GM21825 (cell line): Measurements from ENCODE around the gene SH3YL1.

Source experiments
- ATAC-seq: cut with Tn5 transposase; IDR thresholded peaks from one replicate; pipeline ENCODE4 v1.9.1; 2021; ENCODE audit warnings: mild to moderate bottlenecking, moderate library complexity; ENCODE audit not compliant: unreplicated experiment

The SH3YL1 gene, protein sequence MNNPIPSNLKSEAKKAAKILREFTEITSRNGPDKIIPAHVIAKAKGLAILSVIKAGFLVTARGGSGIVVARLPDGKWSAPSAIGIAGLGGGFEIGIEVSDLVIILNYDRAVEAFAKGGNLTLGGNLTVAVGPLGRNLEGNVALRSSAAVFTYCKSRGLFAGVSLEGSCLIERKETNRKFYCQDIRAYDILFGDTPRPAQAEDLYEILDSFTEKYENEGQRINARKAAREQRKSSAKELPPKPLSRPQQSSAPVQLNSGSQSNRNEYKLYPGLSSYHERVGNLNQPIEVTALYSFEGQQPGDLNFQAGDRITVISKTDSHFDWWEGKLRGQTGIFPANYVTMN

DNA sequence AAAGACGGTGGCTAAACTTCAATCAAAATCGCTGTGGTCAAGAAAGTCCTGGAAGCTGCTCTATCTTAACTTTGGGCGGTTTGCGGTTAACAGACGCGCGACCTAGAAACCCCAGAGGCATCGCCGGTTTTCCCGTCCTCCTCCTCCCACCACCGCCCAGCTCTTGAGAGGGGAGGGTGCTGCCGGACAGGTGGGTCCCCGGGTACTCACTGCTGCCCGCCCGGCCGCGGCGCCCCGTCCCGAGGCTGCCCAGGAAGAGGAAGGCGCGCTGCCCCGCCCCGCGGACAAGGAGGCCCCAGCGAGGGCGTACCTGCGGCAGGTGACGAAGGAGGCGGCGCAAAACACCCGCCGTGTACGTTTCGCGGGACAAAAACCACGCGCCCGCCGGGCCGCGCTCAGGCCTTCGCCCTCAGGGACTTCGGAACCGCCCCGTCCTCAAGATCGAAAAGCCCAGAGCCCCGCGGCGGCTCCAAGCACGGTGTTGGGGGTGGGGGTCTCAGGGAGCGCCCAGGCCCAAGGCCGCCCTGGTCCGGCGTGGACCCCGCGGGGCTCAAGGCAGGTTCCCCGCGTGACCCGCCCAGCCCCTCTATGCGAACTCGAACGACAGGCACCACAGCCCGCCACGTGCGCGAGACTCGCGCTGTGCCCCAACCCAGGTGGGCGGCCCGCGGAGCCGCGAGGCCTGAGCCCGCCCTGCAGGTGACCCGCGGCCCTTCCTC lies at the start of gene SH3YL1:
SH3YL1 (minus strand) TSS at position 259 of the 719 bp plus-strand sequence; CDS start at position 211, 48 bp downstream.
- ATAC-seq: peak; percentile 27

DNA sequence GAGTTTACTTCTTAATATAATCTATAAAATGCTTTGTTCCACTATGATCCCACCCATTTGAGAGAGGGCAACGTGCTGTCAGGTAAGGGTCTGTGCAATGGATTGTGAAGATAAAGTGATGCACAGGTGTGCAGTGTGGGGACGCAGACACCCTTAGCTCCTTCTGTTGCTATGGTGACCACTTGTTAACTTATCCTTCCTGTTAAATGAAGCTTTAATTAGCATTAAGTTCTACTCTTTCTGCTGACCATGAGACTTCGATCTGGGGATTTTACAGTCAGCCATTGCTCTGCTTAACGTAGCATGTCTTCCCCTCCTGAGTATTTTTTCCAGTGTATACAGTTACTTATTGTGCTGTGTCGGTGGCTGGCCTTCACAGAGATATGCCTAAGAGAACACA lies 47.2 kb upstream of the SH3YL1 start:
- no peak for ATAC-seq

DNA sequence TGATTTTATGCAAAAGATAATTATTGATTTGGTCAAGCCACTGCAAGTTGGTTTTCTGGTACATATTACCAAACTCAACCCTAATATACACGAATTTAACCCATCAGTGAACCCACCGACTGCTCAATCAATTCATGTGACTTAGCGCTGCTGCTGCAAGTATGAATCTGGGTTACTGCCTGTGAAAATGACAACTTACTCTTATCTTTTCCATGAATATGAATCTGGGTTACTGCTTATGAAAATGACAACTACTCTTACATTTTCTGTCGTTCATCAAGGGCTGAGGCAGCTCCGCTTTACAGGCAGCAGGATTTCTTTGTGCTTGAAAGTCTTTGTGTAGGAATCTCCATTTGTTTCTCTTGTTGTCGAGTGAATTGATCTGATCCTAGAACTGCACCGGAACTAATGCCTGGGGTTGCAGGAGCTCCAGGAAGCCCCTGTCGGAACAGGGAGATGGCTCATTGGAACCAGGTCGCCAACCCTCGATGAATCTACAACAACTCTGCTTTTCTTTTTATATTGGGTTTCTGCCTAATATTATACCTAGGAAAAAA lies 46.2 kb upstream of the SH3YL1 start:
- no peak for ATAC-seq

DNA sequence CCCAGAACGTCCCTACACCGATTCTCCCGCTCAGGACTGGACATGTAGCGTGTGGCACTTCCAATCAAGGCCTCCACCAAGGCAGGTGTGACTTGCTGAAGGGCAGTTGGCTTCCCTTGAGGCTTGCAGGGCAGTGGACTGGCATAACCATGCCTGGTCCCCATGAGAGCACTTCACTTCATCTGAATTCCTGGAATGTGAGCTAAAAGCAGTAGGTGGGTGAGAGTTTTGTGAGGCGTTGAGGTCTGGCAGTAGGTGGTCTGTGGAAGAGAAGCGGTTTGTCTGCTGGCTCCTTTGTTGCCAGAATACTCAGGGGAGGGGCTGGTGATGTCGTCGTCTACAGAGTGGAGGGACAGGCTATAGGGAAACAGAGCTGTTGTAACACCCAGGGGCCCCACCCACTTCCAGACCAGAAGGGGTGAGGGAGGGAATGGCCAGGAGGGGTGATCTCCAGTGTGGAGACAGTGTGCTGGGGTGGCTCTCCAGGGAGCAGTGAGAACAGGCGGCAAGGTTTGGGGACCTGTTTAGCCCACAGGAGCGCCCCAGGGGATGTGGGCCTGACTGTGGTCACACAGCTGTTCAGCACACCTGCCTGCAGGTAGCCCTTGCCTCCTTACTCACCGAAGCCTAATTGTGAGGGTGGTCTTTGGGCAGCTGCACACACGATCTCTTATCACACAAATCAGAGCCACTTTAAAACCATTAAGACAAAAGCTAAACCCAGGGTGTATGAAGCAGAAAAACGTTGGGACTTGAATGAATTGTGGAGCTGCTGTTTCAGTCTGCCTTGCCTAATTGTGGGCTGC lies 45.5 kb upstream of the SH3YL1 start:
- no peak for ATAC-seq

DNA sequence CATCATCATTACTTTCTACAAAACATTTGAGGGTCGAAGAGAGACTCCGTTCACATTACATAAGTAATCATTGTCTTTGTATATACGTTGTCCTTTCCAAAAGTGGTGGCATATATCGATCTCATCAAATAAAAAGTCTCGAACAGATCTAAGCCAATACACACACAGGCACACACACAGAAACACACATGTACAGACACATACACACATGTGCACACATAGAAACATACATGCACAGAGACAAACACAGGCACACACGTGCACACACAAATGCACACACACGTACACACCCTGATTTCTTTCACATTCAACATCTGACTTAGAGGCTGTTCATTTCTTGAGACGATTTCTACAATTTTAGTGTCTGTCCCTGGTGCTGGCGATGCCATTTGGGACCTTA lies 41.5 kb upstream of the SH3YL1 start:
- ATAC-seq: no peak

DNA sequence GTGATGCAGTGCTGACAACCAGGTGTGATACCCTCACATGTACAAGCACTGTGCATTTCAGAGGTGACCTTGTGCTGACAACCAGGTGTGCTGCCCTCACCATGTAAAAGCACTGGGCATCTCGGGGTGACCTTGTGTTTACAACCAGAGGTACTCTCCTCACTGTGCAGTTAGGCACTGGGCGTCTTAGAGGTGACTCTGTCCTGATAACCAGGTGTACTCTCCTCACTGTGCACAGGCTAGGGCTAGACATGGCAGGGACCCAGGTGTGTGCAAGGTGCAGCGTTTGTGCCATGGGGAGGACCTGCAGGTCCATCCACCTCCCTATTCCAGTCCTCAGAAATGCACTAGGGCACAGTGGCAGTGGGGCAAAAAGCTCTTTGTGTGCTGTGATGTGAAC lies 32.5 kb upstream of the SH3YL1 start:
- no peak for ATAC-seq

DNA sequence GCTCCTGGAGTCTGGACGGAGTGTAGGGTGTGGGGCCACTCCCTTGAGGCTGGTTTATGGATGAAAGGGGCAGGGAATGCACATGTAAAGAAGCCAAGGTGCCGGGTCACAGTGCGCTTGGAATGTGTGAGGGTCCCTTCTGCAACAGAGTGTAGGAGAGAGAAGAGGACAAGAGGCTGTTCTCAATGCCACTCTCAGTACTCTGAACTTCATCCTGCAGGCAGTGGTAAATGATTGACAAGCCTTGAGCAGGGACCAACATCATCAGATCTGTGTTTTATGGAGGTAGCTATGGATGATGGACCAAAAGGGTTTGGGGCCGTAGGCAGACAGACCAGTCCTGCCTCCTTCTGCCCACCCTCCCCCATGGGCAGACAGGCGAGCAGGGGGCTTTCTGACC lies 31.3 kb upstream of the SH3YL1 start:
- no peak for ATAC-seq

DNA sequence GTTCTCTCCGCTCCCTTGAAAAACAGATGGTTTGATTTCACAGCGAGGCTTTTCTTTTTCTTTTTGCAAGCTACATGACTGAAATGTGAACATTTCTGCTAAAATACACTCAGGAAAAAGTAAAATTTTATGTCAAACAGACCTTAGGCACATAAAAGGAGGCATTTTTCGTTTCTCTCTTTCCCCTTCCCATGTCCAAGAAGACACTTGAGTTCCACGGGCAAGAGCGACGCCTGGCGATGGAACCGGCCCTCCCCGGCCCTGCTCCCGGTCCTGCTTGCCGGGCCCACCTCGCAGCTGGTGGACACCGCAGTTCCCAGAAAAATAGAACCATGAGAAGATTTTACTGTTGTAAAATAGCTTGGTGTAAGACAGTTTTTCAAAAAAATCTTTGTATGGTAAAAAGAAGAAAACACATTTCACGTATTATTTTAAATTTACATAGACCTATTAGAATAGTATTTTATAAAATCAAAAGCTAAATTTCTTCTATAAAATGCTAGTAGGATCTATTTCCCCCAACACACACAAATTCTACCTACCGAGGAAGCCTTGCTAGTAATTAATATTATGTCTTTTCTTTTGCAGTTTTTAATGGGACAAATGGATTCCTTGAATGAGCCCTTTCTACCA lies 26.4 kb upstream of the SH3YL1 start:
- no peak for ATAC-seq

DNA sequence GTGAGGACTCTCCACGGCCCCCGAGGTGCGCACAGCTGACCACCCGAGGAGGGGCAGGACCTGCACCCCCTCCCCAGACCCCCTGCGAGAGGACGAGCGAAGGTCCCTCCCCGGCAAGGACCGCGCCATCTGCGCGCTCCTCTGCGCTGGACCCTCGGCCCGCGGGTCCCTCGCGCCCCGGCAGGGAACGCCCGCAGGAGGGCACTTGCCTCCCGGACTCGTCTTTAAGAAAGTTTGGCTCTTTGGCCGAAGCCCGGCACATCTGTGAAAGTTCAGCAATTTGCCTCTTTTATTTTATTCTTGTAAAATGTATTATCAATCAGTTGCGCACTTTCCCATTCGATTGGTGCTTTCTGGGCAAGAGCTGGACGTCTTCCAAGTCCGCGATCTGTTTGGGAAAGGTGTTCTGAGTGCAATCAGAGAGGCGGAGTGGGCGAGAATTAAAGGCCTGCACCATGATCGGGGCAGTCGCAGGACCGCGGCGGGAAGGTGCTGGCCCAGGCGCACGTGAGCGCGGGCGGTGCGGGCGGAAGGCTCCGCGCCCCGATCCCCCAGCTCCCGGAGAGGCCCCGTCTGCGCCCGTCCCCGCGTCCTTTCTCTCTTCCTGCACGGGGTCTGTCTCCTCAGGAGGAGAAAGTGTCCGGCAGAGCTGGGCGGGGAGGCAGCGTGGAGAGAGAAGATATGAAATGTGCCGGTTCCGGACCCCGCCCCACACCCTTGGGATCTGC lies 25.7 kb upstream of the SH3YL1 start:
- ATAC-seq: no peak

DNA sequence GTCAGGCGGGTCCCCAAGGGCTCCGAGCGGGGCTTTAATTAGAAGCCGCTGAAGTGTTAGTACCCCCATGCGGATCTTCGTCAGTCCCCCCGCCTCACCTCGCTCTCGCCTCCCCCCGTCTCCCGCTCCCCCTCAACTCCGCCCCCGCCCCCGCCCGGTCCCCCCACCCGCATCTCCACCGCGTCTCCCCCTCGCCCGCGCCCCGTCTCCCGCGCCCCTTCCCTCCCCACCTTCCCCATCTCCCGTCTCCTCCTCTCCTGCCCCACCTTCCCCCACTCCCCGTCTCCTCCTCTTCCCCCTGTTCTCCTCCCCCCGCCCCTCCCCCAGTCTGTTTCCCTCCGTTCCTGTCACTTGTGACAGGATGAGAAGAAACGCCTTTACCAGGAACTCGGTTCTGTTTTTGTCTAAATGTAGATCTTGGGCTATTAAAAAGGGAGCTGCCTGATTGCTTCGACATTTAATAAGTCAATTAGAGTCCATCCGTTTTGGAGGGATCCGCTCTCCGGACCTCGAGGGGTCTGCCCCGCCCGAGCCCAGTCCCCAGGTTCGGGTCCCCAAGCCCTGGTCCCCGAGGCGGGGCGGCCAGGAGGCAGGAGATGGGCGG lies 25.0 kb upstream of the SH3YL1 start:
- ATAC-seq: no peak

DNA sequence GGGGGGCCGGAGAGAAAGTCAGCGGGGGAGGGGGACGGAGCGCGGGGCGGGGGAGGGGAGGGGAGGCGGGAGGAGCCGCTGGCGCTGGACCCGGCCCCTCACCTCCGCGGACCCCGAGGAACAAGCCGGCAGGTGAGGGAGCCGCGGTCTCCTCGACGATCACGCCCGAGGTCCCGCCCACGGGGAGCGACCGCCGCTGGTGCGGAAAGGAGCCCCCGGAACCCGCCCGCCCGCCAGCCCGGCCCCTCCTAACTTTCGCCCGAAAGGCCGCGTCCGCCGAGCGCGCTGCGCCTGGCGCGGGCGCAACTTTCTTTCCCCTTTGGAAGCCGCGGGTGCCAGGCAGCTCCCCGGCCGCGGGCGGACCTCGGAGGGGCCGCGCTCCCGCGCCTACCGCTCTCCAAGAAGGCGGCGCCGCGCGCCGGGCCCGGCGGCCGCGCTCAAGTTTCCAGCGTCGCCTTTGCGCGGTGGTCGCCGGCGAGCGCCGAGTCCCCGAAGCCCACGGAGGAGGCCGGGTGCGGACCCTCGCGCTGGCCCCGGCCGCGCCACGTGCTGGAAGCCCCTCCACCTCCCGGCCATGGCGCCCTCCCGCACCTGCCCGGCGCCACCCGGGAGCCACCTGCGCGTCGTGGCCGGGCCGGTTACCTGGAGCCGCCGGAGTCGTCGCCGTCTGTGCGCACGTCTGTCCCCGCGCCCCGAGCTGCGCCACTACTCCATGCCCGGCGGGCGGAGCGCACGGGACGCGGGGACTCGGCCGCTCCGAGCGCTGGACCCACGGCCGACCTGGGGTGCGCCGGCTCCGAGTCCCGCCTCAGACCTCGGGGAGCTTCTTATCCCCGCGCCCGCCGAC lies 24.3 kb upstream of the SH3YL1 start, which contains the start of gene ALKAL2:
ALKAL2 (minus strand) TSS at position 181 of the 847 bp plus-strand sequence. CDS start 256 bp downstream, outside the sequence.
- no peak for ATAC-seq

DNA sequence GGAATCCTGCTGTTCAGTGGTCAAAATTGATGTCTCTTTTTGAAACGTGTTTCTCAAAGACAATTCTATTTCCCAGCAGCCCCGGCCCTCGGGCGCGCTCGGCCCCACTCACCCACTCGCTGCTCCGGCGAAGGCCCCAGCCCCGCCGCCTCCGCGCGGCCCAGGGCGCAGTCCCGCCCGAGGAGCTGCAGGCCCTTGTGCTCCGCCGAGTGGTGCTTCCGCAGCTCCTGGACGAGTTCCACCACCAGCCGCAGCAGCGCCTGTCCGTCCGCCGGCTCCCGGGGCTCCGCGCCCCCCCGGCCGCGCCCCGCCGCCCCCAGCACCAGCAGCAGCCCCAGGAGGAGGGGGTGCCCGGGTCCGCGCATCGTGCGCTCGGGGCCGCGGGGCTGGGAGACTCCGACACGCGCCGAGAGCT lies 23.6 kb upstream of the SH3YL1 start:
- ATAC-seq: no peak

DNA sequence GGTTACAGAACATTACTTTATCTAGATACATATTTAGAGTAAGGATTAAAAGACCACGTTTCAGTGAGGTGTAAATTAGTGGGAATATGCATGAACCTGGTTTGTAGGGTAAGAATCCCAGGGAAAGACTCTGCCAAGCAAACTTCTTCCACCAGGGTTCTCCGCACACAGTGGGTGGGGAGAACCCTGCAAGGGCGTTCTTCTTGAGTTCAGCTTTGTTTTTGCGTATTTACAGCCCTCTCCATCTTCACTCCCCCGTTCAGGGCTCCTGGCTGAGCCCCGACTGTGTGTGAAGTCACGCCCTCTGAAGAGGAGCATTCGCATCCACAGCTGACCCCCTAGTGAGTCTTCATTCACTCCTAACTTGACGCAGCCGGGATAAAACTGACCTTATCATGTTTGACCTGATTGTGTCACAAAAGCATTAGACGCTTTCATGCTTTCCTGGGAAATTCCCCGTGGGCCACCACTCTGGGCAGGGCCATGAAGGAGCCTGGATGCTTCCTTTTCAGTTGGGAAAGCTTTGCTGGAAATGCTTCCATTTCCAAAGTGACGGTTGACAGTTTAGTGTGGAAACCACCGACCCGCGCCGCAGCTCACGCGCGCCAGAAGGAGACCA lies 23.1 kb upstream of the SH3YL1 start:
- no peak for ATAC-seq

DNA sequence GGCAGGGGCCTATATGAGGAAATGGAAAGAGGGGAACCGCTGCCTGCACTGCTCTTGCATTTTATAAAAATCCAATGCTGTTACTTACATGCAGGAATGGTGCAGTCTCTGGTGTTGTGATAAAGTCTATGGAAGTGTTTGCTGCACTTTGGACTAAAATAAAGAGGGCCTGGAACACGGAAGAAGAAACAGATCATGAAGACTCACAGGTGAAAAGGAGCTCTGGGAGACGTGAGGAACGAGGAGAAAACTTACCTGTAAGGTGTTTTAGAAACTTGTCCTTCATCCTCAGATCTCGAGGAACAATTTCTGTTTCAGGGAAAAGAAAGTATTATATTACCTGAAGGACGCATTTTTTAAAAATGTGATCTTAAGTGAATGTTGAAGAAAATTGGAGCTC lies 22.2 kb upstream of the SH3YL1 start:
- ATAC-seq: no peak

DNA sequence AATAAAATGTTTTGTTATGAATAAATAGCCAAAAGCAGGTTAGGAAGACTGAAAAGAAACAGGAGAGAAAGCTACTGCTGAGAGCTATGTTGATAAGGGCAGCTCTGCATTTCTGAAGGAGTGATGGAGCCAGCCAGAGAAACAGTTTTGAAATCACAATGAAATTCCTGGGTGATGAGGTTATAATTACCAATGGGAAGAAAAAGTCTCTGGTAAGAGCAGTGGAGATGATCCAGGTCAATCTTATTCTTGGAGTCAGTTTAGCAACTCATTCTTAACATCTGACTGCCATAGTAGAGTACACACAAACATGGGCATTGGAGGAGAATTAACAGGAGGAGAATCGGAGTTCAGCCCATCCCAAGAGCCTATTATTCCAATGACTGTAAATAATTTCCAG lies 21.7 kb upstream of the SH3YL1 start:
- no peak for ATAC-seq

DNA sequence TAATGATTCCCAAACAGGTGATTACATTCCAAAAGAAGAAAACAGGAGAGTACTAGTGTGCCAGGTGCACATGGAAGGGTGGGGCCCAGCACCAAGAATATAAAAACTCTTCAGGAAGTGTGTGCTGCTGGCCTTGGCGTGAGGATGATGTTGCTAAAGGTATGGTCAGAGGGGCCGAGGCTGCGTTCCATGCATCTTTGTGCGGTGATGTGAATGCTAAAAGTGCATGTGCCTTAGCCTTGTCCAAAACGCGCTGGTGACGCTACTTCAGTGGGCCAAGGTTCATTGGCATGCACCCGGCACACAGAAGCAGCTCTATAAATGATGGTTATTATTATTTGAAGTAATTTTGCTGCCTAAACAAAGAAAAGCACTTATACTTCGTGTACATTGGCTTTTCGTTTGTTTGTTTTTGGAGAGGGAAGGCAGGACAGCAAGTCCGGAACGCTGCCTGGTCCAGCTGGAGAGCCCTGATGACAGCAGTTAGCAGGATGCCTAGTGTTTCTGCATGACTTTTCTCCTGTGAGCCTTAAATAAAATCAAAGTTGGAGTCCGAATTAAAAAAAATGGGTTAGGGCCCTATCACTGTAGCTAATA lies 21.2 kb upstream of the SH3YL1 start:
- ATAC-seq: no peak

DNA sequence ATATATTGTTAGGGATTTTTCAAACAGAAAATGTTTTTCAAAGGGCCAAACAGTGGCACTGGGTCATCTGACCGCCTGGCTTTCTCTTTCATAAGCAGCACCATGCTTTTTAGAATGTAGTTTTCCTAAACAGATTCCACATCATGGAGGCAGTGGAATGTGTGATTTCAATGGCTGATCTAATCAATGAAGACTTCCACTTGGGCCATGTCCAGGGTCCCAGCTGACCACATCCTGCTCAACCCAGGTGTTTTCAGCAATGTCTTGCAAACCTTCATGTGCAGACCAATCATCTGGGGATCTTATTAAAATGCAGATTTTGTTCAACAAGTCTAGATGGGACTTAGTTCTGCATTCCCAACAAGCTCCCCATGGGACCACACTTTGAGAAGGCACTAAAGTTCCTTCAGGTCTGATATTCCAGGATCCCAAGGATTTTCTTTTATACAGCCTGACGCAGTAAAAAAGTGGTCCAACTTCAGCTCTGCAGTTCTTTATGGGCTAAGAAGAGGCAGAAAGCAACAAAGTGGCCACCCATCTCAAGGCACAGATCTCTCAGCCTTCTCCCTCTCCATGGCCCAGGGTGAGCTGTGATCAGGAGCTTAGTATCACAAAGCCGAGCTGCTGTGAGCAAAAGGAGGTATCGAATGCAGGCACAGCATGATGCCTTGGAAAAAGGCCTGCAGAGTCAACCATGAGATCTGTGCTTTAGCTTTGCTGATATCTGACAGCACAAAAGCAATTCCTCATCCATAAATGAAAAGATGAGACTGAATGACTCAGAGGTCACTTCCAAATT lies 20.4 kb upstream of the SH3YL1 start:
- ATAC-seq: no peak
